ENCODE results near the gene ERI3.

GRCh38 chr1:44240802-44241671 is 114.0 kb downstream of the ERI3 start:
- TF ChIP-seq CTCF (IDR thresholded peaks at IDR 0.05; ENCODE audit: low read length) (no peak), EZH2 (IDR thresholded peaks at IDR 0.05; ENCODE audit: borderline replicate concordance, low read length) (no peak)
